Left ventricle myocardium superior (tissue), 1 donor: ENCODE data around the gene CTLA4. TPM values are rescaled to one million over a fixed set of nuclear protein-coding genes. Genes with fewer than 3 reads are reported as not detected.
A peak's percentile ranks its signal among the peaks of the same experiment; 100 is the strongest.

Experiments used
- ATAC-seq: fragments of 200-7000 bp; cut with Tn5 transposase; one replicate; pipeline ENCODE4 v1.9.1; 2020; ENCODE audit warnings: mild to moderate bottlenecking, moderate library complexity
- DNase-seq: peaks from one replicate; pipeline ENCODE4 v3.0.0-alpha.2; 2020
- intact Hi-C: fragments of 100-400 bp; cut with micrococcal nuclease; formaldehyde crosslinking; loops from one replicate; pipeline ENCODE4 v1.11.0; 2022
- total RNA-seq: library from RNA; stranded (reverse); fragmentation: NEBNext Ultra II Directional; extraction: Animal tissue kit (Norgen Biotek cat#: 25700); gene quantifications from one replicate; pipeline ENCODE4 v1.2.1, GENCODE V29; 2021
- donor health status: DM: no; HTN: yes; CAD: no; lungs with severe emphysema.

CTLA4 gene
- total RNA-seq, 1 donor from 2014 or later, result not detected

DNA sequence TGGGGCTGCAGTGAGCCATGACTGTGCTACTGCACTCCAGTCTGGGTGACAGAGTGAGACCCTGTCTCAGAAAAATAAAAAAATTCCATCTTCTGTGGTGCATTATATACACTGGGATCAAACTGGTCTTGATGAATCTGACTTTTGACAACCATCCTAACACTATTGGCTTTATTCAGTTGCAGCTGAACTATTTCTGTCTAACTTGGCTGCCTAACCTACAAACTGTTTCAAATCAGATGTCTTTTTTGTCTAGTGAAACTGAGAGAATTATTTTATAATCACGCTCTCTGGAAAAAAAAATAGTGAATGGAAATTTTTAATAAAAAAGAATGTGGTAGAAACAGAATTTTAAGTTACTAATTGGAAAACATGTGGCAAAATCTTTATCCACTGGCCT is 15.0 kb downstream of the CTLA4 start:
- intact Hi-C loops, result no loop called here
- DNase-seq (no peak), ATAC-seq (no peak)

DNA sequence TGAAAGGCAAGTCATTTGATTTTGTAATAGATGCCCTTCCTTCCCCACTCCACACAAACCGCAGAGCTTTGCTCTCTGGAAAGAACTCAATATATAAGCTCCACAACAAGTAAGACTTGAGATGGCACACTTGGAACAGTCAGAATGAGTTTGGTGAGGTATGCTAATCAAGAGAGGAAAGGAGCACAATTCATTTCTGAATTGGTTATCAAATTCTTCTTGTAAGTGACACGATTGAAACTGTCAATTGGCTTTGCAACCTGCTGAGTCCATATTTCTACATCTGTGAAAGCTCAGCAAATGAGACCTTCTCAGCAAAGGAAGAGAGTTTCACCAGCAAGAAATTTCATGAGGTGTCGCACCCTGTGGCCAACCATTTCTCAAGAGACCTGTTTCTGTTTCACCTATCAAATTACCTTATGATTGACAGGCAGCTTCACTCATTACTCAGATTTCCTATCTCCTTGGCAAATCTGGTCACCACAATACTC is 19.1 kb downstream of the CTLA4 start:
- ATAC-seq (no peak), DNase-seq (no peak)
- intact Hi-C loops, result no loop called here

DNA sequence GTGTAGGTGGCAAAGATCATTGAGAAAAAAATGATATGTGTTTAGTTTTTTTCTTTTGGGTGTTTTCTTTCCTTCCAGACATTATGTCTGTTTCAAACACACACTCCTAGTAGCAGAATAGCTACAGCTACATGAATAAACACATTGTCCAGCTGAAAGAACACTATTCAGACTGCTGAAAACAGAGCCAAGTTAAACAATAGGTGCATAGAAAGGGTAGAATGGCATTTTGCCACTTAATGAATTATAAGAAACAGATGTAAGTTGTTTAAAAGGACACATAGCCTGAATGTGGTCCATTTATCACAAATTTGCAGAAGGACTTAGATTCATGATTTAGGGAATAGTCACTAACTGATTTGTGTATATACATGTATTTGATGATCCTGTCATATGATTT is 20.1 kb downstream of the CTLA4 start:
- DNase-seq, result no peak
- ATAC-seq, result peak; percentile 31
- intact Hi-C loops, result no loop called here

DNA sequence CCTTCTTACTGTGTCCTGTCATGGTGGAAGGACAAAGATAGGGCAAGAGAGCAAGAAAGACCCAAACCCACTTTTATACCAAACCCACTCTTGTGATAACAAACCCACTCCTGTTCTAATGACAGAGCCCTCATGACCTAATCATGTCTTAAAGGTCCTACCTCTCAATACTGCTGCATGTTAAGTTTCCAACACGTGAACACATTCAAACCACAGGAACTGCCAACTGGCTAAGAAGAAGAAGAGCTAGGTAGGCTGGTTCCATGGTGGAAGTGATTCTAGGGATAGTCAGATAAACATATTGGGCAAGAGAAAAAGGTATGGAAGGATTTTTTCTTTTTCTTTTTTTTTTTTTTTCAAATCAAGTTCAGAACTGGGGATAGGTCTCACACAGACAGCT is 22.0 kb downstream of the CTLA4 start:
- intact Hi-C loops, result no loop called here
- DNase-seq (no peak), ATAC-seq (no peak)

DNA sequence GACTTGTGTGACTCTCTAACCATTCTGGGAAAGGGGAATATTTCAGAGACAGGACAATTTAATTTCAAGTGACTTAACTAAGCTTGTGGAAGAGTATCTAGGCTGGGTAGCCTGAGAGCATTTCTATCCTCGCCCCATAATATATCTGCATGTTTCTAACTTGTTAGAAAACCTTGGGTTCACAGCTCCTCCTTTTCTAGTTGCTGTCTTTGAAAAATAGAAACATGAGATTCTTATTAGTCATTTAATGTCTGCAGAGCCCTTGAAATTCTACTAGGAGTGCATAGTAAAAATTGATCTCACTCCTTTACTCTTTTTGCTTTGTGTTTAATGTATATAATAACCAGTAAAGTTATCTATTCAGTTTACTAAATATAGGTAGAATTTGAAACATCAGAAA is 22.4 kb downstream of the CTLA4 start:
- intact Hi-C loops, result no loop called here
- ATAC-seq (no peak), DNase-seq (no peak)

DNA sequence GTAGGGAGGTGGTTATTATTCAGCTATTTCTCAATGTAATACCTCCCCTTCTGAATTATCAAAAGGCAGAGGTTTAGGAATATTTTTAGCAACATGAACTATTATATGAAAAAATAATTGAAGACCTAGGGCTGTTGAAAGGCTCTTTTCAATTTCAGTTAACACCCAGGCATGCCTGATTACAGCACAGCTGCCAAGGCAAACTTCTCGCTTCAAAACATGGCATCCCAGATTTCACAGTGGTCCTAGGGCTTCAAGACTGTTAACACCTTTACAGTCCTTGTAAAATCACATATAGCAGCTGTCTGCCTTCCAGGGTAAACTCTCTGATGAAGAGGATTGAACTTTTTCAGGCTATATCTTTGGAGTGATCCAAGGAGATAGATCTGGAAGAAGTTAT is 23.2 kb downstream of the CTLA4 start:
- DNase-seq, result no peak
- intact Hi-C loops, result no loop called here
- ATAC-seq, result no peak

DNA sequence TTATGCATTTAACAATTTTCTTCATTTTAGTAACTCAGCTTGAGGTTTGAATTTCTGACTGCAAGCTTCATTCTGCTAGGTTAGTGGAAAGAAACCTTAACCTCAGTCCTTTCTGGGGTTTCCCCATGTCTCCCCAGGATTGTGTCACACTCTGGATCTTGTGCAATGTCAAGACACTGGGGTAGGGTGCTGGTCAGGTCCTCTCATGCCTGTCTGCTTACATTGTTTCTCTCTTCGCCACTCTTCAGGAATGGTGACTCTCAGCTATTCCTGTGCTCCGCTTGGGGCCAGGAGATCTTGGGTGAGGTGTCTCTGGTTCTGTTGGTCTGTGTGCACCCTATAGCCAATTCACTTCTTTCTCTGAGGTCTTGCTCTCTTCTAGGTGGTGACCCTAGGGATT is 23.9 kb downstream of the CTLA4 start:
- intact Hi-C loops, result no loop called here
- DNase-seq, result no peak
- ATAC-seq, result no peak

DNA sequence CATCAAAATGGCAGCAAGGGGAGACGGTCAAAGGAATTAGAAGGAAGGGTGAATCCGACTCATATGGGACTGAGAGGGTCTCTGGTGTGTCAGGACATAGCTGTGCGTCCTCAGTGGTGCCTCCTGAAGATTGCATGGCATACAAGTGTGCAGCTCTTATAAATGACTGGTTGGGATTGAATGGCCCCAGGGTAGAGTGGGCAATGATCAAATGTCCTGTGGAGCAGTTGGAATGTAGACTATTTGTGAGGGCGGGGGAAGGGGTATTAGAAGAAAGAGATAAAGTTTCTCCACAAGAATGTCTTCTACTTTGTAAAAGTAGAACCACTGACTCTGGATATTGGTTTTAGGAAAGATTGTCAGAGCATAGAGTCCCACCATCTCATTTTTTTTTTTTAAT is 24.6 kb downstream of the CTLA4 start:
- DNase-seq (no peak), ATAC-seq (no peak)
- intact Hi-C loops, result no loop called here

DNA sequence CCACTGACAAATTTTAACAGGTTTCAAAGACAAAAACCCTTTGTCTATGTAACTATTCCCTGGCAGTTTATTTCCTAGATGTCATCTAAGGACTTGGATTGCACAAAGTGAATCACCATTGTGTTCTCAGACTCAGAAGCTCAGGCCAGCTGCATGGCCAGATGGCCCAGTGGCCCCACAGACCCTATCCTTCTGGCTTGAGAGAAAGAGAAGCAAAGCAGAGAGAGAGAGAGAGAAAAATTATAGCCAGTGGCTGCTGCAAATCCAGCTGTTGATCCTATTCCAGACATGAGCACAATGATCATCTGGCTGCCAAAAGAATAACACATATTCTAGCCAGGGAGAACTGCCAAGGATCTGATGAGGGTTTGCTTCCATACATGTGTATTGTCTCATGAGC is 25.8 kb downstream of the CTLA4 start:
- peak; percentile 71 for DNase-seq
- intact Hi-C loops, result no loop called here
- peak; percentile 95 for ATAC-seq

DNA sequence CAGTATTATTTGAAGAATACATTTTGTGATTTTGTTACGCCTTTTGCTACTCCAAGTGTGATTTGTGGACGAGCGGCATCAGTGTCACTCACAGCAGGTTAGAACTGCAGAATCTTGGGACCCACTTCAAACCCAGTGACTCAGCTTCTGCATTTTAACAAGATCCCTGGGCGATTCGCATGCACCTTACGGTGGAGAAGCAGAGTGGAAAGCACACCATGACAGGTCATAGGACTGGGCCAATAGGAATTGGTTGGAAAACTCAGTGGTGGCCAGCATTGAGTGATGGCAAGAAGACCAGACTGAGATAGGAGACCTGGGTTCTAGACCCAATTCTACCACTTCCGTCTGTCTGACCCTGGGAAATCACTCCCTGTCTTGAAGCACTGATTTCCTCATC is 26.3 kb downstream of the CTLA4 start:
- ATAC-seq, result peak; percentile 62

DNA sequence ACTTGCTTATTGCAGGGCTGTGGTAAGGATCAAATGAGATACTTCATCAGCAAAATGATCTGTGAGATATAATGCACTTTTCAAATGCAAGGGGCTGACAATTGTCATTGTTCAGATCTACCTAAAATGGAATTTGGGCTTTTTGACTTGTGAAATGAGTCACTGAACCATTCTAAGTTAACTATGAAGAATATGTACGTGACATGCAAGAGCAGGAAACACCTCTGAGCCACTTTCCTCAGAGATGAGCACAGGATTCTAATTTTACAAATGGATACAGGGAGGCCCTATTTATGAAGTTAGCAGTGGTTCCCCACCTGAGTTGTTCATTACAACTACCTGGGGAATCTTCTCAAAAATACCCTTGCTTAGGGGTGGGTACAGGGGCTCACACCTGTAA is 26.7 kb downstream of the CTLA4 start:
- ATAC-seq (no peak), DNase-seq (no peak)
- intact Hi-C loops, result no loop called here

More for the DNA sequence above, 26.3 kb downstream of the CTLA4 start:
- DNase-seq, result no peak
- intact Hi-C loops, result no loop called here

DNA sequence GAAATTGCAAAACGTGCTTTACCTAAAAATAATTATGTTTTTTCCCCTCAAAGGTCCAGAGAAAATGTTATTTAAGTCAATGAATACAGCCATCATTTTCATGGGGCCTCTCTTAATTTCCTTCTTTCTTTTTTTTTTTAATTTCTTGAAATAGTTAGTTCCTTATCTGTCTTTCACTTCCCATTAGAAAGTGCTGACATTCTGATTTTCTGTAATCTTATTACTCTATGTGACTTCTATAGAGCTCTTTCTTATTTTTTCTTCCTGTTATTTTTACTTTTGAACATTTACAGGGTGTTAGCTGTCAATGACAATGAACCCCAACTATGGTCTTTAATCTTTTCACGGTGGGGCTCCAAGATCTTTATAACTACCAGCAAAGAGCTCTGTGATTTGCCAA is 30.0 kb downstream of the CTLA4 start:
- intact Hi-C loops, result no loop called here
- no peak for ATAC-seq

DNA sequence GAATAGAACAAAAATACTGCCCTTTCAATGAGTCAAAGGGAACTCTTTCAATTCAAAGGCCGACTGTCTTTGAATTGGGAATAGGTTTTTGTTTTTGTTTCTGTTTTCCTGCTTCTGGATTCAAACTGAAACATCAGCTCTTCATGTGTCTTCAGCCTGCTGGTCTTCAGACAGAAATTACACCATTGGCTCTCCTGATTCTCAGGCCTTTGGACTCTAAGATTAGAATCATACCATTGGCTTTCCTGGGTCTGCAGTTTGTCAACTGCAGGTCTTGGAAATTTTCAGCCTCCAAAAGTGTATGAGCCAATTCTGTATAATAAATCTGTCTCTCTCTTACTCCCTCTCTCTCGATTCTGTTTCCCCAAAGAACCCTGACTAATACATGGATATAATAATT is 31.1 kb downstream of the CTLA4 start:
- intact Hi-C loops, result no loop called here
- DNase-seq (no peak), ATAC-seq (no peak)

More for the DNA sequence above, 30.0 kb downstream of the CTLA4 start:
- DNase-seq, result no peak

DNA sequence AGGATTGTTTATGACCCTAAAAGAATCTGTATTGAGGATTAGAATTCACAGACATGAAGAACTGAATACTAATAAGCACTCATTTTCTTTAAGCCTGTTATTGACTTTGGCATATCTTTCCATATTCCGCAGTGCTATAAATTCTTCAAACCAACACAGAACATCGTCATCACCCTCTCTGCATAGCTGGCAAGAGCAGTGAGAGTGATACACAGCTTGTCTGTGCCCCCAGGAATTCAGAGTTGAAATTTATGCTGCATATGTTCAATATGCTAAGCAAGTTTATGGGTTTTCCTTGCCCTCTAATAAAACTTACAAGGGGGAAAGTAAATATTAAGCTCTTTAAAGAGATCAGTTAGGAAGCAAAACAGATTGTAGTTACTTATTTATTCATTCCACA is 32.7 kb downstream of the CTLA4 start:
- no peak for DNase-seq
- ATAC-seq, result no peak
- intact Hi-C loops, result no loop called here

DNA sequence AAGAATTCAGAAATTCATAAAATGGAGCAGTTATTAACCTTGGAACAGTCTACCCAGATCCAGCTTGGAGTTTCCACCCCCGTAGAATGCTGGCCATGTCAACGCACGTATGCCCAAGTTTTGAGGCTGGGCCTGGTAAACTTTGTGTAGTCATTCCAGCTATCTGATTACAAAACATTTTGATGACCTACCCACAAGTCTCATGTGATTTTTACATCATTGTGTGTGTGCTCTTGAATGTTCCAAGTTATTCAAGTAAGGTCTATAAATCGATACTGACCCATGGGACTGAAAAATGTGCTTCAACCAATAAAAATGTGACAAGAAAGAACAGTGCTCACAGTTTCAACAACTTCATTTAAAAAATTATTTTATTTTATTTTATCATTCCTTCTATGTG is 36.5 kb downstream of the CTLA4 start:
- DNase-seq (no peak), ATAC-seq (no peak)
- intact Hi-C loops, result no loop called here

DNA sequence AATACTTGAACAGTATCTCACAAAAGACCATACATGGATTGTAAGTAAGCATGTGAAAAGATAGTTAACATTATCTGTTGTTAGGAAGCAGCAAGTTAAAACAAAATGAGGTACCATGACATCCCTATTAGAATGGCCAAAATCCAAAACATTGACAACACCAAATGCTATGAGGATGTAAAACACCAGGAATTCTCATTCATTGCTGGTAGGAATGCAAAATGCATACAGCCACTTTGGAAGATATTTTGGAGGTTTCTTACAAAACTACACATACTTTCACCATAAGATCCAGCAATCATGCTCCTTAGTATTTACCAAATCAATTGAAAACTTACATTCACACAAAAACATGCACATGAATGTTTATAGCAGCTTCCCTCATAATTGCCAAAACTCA is 38.1 kb downstream of the CTLA4 start:
- DNase-seq (no peak), ATAC-seq (no peak)
- intact Hi-C loops, result no loop called here

DNA sequence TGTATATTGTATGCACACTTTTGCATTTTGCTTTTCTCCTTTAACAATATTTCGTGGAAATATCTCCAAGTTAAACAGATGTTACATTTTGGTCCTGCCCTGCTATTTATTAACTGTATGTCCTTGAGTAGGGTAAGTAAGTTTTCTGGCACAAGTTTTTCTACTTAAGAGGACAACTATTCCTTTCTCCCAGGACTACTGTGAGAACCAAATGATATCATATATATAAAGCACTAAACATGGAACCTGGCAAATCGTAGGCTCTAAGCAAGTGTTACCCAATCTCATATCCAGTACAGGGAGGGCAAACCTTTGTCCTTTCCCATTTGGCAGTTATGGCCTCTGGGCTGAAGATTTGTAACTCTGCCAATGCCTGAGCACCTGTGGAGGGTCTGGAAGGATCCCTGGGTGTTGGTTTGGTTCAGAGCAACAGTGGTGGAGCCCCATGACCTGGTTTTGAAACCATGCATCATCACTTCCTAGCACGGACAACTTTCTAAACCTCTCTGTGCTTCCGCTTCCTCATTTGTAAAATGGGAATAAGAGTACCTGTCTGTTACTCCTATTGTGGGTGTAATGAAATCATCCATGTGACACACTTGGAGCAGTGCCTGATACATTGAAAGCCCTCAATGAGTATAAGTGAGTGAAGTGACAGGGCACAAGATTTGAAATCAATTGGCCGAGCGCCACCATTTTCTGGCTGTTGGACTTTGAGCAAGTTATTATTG is 40.7 kb downstream of the CTLA4 start:
- intact Hi-C loops, result no loop called here
- DNase-seq, result peak; percentile 38
- ATAC-seq, result peak; percentile 24

DNA sequence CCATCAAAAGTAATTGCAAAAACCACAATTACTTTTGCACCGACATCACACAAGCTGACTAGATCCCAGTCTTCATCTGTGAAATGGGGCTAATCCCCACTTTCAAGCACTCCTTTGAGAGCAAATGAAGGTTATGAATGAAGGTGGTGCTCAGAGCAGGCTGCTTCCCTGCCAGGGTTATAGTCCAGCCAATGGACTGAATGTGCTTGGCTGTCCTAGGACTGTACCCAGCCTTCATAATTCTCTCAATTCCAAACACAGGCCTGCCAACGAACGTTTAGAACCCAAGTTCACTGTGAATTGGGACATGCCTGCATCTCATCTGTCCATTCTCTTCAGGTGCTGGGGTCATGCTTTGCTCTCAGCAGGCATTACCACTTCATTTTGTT is 41.2 kb downstream of the CTLA4 start:
- intact Hi-C loops, result no loop called here
- DNase-seq, result no peak
- peak; percentile 53 for ATAC-seq

DNA sequence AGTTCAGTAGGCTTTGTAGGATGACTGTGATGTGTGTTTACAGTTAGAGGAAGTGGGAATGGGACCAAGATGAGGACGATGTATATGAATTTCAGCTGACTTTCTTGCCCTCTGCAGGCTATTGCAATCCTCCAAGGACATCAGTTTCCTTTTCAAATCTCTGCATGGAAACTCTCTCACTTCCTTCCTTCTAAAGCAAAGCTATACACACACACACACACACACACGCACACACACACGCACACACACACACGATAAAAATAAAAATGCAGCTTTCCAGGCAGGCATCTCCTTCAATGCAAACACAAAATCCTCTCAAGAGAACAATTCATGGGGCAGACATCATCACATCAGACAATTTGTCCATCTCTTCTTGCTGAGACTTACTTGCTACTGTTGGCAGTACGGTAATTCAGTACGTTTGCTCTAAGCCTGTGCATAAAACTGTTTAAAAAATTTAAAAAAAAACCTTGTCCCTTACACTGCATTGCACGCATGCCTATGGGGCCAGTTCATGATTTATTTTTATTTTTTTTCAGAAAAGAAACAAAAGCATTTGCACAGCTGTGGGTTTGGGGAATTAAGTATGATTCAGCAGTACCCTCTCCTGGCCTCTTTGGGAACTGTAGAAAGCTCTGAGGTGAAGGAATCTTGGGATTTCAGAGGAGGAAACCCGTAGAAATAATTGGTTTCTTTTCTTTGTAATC is 41.8 kb downstream of the CTLA4 start:
- ATAC-seq (peak; percentile 88), DNase-seq (no peak)
- intact Hi-C loops, result no loop called here

DNA sequence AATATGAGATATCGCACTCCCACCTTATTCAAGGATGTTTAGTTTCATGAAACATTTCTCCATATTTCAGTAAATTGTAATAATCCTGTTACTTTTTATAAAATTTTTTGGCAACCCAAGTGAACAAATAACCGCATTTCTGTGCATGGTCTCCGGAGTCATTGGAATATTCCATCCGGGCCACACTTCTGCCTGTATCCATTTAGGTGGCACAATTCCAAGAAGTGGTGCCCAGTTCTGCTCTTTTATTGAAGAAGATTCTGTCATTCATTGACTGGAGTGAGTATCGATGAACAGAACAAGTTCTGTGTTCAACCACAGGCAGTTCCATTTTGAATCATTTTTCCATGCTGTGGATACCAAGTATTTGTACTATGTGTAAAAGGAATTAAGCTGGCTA is 42.4 kb downstream of the CTLA4 start:
- intact Hi-C loops, result no loop called here
- ATAC-seq (peak; percentile 8), DNase-seq (no peak)

DNA sequence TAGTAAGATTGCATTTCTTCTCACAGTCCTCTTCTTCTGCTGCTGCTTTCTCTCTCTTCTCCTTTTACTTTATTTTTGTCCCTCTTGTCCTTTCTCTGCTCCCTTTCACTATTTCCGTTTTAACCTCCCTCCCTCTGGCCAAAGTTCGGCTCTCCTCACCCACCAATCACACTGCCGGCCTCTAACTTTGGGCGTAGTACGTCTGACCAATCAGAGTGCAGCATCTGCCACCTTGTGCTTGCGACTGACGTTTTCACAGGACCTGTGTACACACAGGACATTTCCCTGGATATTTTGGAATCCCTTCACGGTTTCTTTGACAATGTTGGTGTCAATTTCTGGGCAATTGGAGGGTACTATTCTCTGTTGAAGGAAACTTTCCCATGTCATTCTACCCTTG is 46.4 kb downstream of the CTLA4 start:
- intact Hi-C loops, result no loop called here

More for the DNA sequence above, 46.4 kb downstream of the CTLA4 start:
- DNase-seq (no peak), ATAC-seq (no peak)
